ENCODE measurements around the gene TWNK. TPM values are rescaled to one million over a fixed set of nuclear protein-coding genes. Genes with fewer than 3 reads are reported as not detected.
A peak's percentile ranks its signal among the peaks of the same experiment; 100 is the strongest.

Gene TWNK
- total RNA-seq, 4 donors from 2014 or later, result 8.2 to 19.8 (median 10.0) TPM

DNA sequence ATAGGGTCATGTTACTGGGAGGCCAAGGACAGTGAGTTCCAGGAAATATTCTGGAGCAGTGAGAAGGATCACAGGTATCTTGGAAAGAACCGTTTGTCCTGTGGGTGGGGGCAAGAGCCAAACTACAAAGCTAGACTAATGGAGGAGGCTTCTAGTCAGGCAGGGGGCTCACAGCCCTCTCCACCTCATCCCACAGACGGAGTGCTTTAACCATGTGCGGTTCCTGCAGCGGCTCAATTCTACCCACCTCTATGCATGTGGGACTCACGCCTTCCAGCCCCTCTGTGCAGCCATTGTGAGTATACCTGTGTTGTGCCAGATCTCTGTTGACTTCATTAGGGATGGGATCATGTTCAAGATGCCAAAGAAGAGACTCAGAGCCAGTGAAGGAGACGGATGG, 9.9 kb upstream of the TWNK start:
- ATAC-seq (no peak), DNase-seq (no peak)
- TF ChIP-seq, protein P1, sequence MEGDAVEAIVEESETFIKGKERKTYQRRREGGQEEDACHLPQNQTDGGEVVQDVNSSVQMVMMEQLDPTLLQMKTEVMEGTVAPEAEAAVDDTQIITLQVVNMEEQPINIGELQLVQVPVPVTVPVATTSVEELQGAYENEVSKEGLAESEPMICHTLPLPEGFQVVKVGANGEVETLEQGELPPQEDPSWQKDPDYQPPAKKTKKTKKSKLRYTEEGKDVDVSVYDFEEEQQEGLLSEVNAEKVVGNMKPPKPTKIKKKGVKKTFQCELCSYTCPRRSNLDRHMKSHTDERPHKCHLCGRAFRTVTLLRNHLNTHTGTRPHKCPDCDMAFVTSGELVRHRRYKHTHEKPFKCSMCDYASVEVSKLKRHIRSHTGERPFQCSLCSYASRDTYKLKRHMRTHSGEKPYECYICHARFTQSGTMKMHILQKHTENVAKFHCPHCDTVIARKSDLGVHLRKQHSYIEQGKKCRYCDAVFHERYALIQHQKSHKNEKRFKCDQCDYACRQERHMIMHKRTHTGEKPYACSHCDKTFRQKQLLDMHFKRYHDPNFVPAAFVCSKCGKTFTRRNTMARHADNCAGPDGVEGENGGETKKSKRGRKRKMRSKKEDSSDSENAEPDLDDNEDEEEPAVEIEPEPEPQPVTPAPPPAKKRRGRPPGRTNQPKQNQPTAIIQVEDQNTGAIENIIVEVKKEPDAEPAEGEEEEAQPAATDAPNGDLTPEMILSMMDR (IDR thresholded peaks at IDR 0.05 in 4 of 5, conservative IDR thresholded peaks at IDR 0.05 in 1 of 5), result no peak
- no peak for TF ChIP-seq POLR2A (IDR thresholded peaks at IDR 0.05)
- intact Hi-C loops (cut with DNase I; ENCODE audit: low total_unique reads) (no loop called here), in situ Hi-C loops (cut with MboI; ENCODE audit: low sequenced_read_pairs in 4 of 4) (no loop called here)
- Histone ChIP-seq H3K27ac (no peak overlapping the region), H3K4me1 (no peaks in the 10 kb centered on the region), H3K36me3 (peaks cover 0 to 22% of the 10 kb centered on the region in 2 donors), H3K27me3 (no peaks in the 10 kb centered on the region), H3K9me3 (no peaks in the 10 kb centered on the region), H3K4me3 (no peak overlapping the region)

DNA sequence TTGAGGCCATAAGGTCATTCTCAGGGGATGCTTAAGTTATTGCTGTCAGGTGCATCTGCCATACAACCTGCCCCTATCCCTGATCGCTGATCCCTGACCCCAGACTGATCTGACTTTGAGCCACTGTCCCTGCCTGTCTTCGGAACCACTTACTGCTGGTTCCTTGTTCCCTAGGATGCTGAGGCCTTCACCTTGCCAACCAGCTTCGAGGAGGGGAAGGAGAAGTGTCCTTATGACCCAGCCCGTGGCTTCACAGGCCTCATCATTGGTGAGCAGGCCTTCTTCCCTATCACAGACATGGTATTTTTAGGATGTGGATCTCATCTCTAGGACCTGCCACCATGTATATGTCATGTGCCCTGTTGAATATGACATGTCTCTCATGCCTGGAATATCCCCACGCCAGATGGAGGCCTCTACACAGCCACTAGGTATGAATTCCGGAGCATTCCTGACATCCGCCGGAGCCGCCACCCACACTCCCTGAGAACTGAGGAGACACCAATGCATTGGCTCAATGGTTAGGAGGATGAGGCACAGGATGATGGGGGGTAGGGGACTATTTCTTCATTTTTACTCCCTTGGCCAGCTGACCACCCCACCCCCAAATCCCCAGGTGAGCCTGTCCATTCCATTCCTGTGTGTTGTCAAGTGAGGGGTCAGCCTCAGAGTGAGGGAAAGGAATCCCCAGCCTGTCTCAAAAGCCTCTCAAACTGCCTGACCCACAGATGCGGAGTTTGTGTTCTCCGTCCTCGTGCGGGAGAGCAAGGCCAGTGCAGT, 9.0 kb upstream of the TWNK start:
- peaks cover 0 to 22% of the 10 kb centered on the region in 2 donors for H3K36me3 ChIP-seq
- TF ChIP-seq, protein P1 (IDR thresholded peaks at IDR 0.05 in 4 of 5, conservative IDR thresholded peaks at IDR 0.05 in 1 of 5), result no peak
- TF ChIP-seq POLR2A (IDR thresholded peaks at IDR 0.05), result no peak
- no peak for DNase-seq

DNA sequence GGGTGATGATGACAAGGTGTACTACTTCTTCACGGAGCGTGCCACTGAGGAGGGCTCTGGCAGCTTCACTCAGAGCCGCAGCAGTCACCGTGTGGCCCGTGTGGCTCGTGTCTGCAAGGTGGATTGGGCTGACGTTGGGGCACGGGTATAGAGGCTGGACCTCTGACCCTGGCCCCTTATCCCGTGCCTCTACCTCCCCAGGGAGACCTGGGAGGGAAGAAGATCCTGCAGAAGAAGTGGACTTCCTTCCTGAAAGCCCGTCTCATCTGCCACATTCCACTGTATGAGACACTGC, 8.5 kb upstream of the TWNK start:
- no peak for TF ChIP-seq POLR2A (IDR thresholded peaks at IDR 0.05)
- peaks cover 0 to 22% of the 10 kb centered on the region in 2 donors for H3K36me3 ChIP-seq
- no peak overlapping the region for H3K4me3 ChIP-seq
- in situ Hi-C loops (cut with MboI; ENCODE audit: low sequenced_read_pairs in 4 of 4) (no loop called here), intact Hi-C loops (cut with DNase I; ENCODE audit: low total_unique reads) (no loop called here)
- no peak for ATAC-seq
- H3K9me3 ChIP-seq, result no peaks in the 10 kb centered on the region
- no peaks in the 10 kb centered on the region for H3K4me1 ChIP-seq
- peak in 1 of 2 donors; percentile 6 for DNase-seq
- H3K27ac ChIP-seq, result no peak overlapping the region
- no peaks in the 10 kb centered on the region for H3K27me3 ChIP-seq

More for the DNA sequence above, 9.0 kb upstream of the TWNK start:
- Histone ChIP-seq H3K27me3 (no peaks in the 10 kb centered on the region), H3K4me3 (no peak overlapping the region), H3K4me1 (no peaks in the 10 kb centered on the region), H3K27ac (no peak overlapping the region), H3K9me3 (no peaks in the 10 kb centered on the region)
- no peak for ATAC-seq
- in situ Hi-C loops (cut with MboI; ENCODE audit: low sequenced_read_pairs in 4 of 4), result no loop called here
- intact Hi-C loops (cut with DNase I; ENCODE audit: low total_unique reads), result no loop called here

DNA sequence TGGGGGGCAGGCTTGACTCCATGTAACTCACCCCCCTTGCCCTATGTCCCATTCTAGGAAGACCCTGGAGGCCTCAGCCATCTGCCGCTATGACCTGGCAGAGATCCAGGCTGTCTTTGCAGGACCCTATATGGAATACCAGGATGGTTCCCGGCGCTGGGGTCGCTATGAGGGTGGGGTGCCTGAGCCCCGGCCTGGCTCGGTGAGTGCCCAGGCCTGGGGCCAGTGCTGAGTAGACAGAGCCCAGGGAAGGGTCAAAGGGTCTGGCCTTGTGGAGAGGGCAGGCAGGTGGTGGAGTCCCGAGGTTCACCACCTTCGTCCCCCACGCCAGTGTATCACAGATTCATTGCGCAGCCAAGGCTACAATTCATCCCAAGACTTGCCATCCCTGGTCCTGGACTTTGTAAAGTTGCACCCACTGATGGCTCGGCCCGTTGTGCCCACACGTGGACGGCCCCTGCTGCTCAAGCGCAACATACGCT, 7.5 kb upstream of the TWNK start:
- Histone ChIP-seq H3K27me3 (no peaks in the 10 kb centered on the region), H3K9me3 (no peaks in the 10 kb centered on the region), H3K4me1 (no peaks in the 10 kb centered on the region), H3K4me3 (no peak overlapping the region), H3K27ac (no peak overlapping the region), H3K36me3 (peaks cover 0 to 22% of the 10 kb centered on the region in 2 donors)
- intact Hi-C loops (cut with DNase I; ENCODE audit: low total_unique reads), result no loop called here
- in situ Hi-C loops (cut with MboI; ENCODE audit: low sequenced_read_pairs in 4 of 4), result no loop called here
- DNase-seq, result peak in 1 of 2 donors; percentile 8
- no peak for TF ChIP-seq POLR2A (IDR thresholded peaks at IDR 0.05)
- TF ChIP-seq, protein P1 (IDR thresholded peaks at IDR 0.05 in 4 of 5, conservative IDR thresholded peaks at IDR 0.05 in 1 of 5), result no peak
- ATAC-seq, result no peak

DNA sequence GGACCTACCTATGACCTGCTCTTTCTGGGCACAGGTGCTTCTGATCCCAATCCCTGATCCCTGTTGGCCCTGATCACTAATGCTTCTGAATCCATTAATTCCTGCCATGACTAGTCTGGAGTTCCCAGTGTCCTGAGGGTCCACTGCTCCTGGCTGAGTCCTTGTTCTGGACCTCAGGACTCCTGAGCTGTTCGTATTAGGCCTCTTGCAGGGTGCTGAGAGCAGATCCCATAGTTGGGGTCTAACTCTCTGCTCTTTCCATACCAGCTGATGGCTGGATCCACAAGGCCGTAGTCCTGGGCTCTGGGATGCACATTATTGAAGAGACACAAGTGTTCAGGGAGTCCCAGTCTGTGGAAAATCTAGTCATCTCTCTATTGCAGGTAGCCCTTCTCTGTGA, 7.0 kb upstream of the TWNK start:
- TF ChIP-seq, protein P1 (IDR thresholded peaks at IDR 0.05 in 4 of 5, conservative IDR thresholded peaks at IDR 0.05 in 1 of 5), result no peak
- no peak for TF ChIP-seq POLR2A (IDR thresholded peaks at IDR 0.05)
- ATAC-seq, result no peak
- DNase-seq, result peak in 1 of 2 donors; percentile 1
- in situ Hi-C loops (cut with MboI; ENCODE audit: low sequenced_read_pairs in 4 of 4), result no loop called here
- H3K9me3 ChIP-seq, result no peaks in the 10 kb centered on the region
- peaks cover 0 to 23% of the 10 kb centered on the region in 2 donors for H3K36me3 ChIP-seq
- no peak overlapping the region for H3K27ac ChIP-seq
- no peak overlapping the region for H3K4me3 ChIP-seq
- H3K4me1 ChIP-seq, result peaks cover 0 to 1% of the 10 kb centered on the region in 2 donors
- H3K27me3 ChIP-seq, result no peaks in the 10 kb centered on the region
- intact Hi-C loops (cut with DNase I; ENCODE audit: low total_unique reads), result no loop called here
